ENCODE results near the gene HOXD8.

Gene HOXD8

GRCh38 chr2:176124947-176125771 lies 4.3 kb upstream of the HOXD8 start:
- H3K4me3 ChIP-seq (ENCODE audit: low read depth, low read length) = no peak overlapping the region
- no peak for DNase-seq (ENCODE audit: low read depth)

- no peak overlapping the region for H3K4me3 ChIP-seq (ENCODE audit: low read depth, low read length)
- no peak for DNase-seq (ENCODE audit: low read depth)
These were observed 3.8 kb upstream of the HOXD8 start for GRCh38 chr2:176125772-176126054.

- H3K4me3 ChIP-seq (ENCODE audit: low read depth, low read length) = peak overlapping the region; percentile 13
- DNase-seq (ENCODE audit: low read depth) = no peak
These were observed 2.4 kb upstream of the HOXD8 start for GRCh38 chr2:176126929-176127773.

- no peak for DNase-seq (ENCODE audit: low read depth)
- H3K4me3 ChIP-seq (ENCODE audit: low read depth, low read length) = no peak overlapping the region
These were observed 1.8 kb upstream of the HOXD8 start for GRCh38 chr2:176127774-176128072.

GRCh38 chr2:176128172-176128981 lies 1.1 kb upstream of the HOXD8 start:
- peak overlapping the region; percentile 48 for H3K4me3 ChIP-seq (ENCODE audit: low read depth, low read length)
- DNase-seq (ENCODE audit: low read depth) = no peak

GRCh38 chr2:176129813-176130146 lies 275 bp downstream of the HOXD8 start:
- H3K4me3 ChIP-seq (ENCODE audit: low read depth, low read length) = peak overlapping the region; percentile 48
- no peak for DNase-seq (ENCODE audit: low read depth)

GRCh38 chr2:176130147-176130956 lies 847 bp downstream of the HOXD8 start:
- H3K4me3 ChIP-seq (ENCODE audit: low read depth, low read length) = peak overlapping the region; percentile 48
- DNase-seq (ENCODE audit: low read depth) = no peak

GRCh38 chr2:176130957-176131847 lies 1.7 kb downstream of the HOXD8 start:
- peak overlapping the region; percentile 48 for H3K4me3 ChIP-seq (ENCODE audit: low read depth, low read length)
- DNase-seq (ENCODE audit: low read depth) = no peak

- DNase-seq (ENCODE audit: low read depth) = no peak
- peak overlapping the region; percentile 48 for H3K4me3 ChIP-seq (ENCODE audit: low read depth, low read length)
These were observed 2.3 kb downstream of the HOXD8 start for GRCh38 chr2:176131848-176132158.

- peak overlapping the region; percentile 14 for H3K4me3 ChIP-seq (ENCODE audit: low read depth, low read length)
- DNase-seq (ENCODE audit: low read depth) = no peak
These were observed 3.0 kb downstream of the HOXD8 start for GRCh38 chr2:176132205-176133171.

- DNase-seq (ENCODE audit: low read depth) = no peak
- H3K4me3 ChIP-seq (ENCODE audit: low read depth, low read length) = no peak overlapping the region
These were observed 3.9 kb downstream of the HOXD8 start for GRCh38 chr2:176133389-176133788.

GRCh38 chr2:176134035-176134434 lies 4.5 kb downstream of the HOXD8 start:
- DNase-seq (ENCODE audit: low read depth) = no peak
- H3K4me3 ChIP-seq (ENCODE audit: low read depth, low read length) = no peak overlapping the region

- DNase-seq (ENCODE audit: low read depth) = no peak
- H3K4me3 ChIP-seq (ENCODE audit: low read depth, low read length) = no peak overlapping the region
These were observed 5.5 kb downstream of the HOXD8 start for GRCh38 chr2:176135035-176135440.

GRCh38 chr2:176136374-176137251 lies 7.1 kb downstream of the HOXD8 start:
- no peak for DNase-seq (ENCODE audit: low read depth)
- H3K4me3 ChIP-seq (ENCODE audit: low read depth, low read length) = peak overlapping the region; percentile 68

GRCh38 chr2:176137252-176137580 lies 7.7 kb downstream of the HOXD8 start:
- H3K4me3 ChIP-seq (ENCODE audit: low read depth, low read length) = peak overlapping the region; percentile 68
- DNase-seq (ENCODE audit: low read depth) = no peak

GRCh38 chr2:176137906-176138305 lies 8.4 kb downstream of the HOXD8 start:
- peak overlapping the region; percentile 68 for H3K4me3 ChIP-seq (ENCODE audit: low read depth, low read length)
- no peak for DNase-seq (ENCODE audit: low read depth)

- H3K4me3 ChIP-seq (ENCODE audit: low read depth, low read length) = peak overlapping the region; percentile 68
- no peak for DNase-seq (ENCODE audit: low read depth)
These were observed 9.0 kb downstream of the HOXD8 start for GRCh38 chr2:176138526-176138922.
